Endothelial cell of umbilical vein (primary cell): ENCODE results near the gene LMF1. TPM values are rescaled to one million over a fixed set of nuclear protein-coding genes. Genes with fewer than 3 reads are reported as not detected.

Experiments
- BruUV-seq: library from RNA; stranded (reverse); fragments of 400-500 nt; replicated peaks from 2 replicates; lab custom pipeline; 2021; lab: Mats Ljungman, UMichigan
- CTCF ChIA-PET: fragments of 300-600, 350-600 bp; sonication (Branson Sonifier 250); formaldehyde crosslinking; loops from one replicate; lab custom pipeline; 2021; ENCODE audit warnings: antibody characterized with exemption, inconsistent platforms; lab: Charles Lee
- POLR2A ChIA-PET: fragments of 300-600, 350-600 bp; sonication (Branson Sonifier 250); formaldehyde crosslinking; loops from one replicate; lab custom pipeline; 2021; ENCODE audit warnings: antibody characterized with exemption, inconsistent platforms; lab: Charles Lee
- DNase-seq: peaks from one replicate; pipeline ENCODE4 v3.0.0-alpha.2; 2011; ENCODE audit warnings: low read depth, low spot score
- FAIRE-seq: peaks from 2 replicates; lab custom pipeline; 2011; peaks lifted over from hg19 to GRCh38; lab: Jason Lieb, UNC
- H2AFZ ChIP-seq: 2 replicates; pipeline ENCODE4 v1.6.0; 2012; ENCODE audit warnings: low read depth, low read length, control low read depth, inconsistent platforms
- H3K27ac ChIP-seq: 2 replicates; pipeline ENCODE4 v1.5.1; 2011; ENCODE audit warnings: low read depth, mild to moderate bottlenecking, control low read depth, low read length, moderate library complexity; ENCODE audit not compliant: insufficient read depth
- H3K27me3 ChIP-seq, 2 experiments: 2 replicates each; pipeline versions ENCODE4 v1.6.0 to v1.6.1; 2011; ENCODE audit warnings: low read length in 2 of 2, mixed read lengths in 1 of 2; ENCODE audit not compliant: control insufficient read depth in 2 of 2, insufficient read depth in 2 of 2
- H3K36me3 ChIP-seq, 2 experiments: 2 replicates in 1 of 2; 3 replicates in 1 of 2; pipeline ENCODE4 v1.5.1; 2011; ENCODE audit warnings: low read length in 2 of 2, mild to moderate bottlenecking in 1 of 2, moderate library complexity in 1 of 2; ENCODE audit not compliant: control insufficient read depth in 2 of 2, insufficient read depth in 2 of 2; ENCODE audit errors: extremely low read depth in 1 of 2
- H3K4me1 ChIP-seq: 3 replicates; pipeline ENCODE4 v1.5.1; 2011; ENCODE audit warnings: mild to moderate bottlenecking, low read length; ENCODE audit not compliant: control insufficient read depth, insufficient read depth; ENCODE audit errors: extremely low read depth
- H3K4me2 ChIP-seq: 2 replicates; pipeline ENCODE4 v1.6.1; 2011; ENCODE audit warnings: low read length, control low read depth, mixed read lengths; ENCODE audit not compliant: insufficient read depth
- H3K4me3 ChIP-seq, 3 experiments: fragments of 200-600 bp in 1 of 3; sonication (generic), shearing (Covaris generic) in 1 of 3; replicated peaks in 1 of 3; 2 replicates each; pipeline ENCODE4 v1.5.1; 2011 to 2016; ENCODE audit warnings: control low read depth in 3 of 3, low read length in 3 of 3, mild to moderate bottlenecking in 2 of 3, inconsistent platforms in 1 of 3, low read depth in 1 of 3, moderate library complexity in 1 of 3; ENCODE audit not compliant: insufficient read depth in 1 of 3
- H3K79me2 ChIP-seq: 2 replicates; pipeline ENCODE4 v1.6.0; 2012; ENCODE audit warnings: low read length, inconsistent platforms; ENCODE audit not compliant: control insufficient read depth, insufficient read depth
- H3K9ac ChIP-seq: replicated peaks from 2 replicates; pipeline ENCODE3; 2011; ENCODE audit warnings: low read length, control low read depth; ENCODE audit not compliant: insufficient read depth; ENCODE audit errors: extremely low read depth
- H3K9me1 ChIP-seq: replicated peaks from 3 replicates; pipeline ENCODE4 v1.6.0; 2011; ENCODE audit warnings: mild to moderate bottlenecking, low read length; ENCODE audit not compliant: control insufficient read depth, insufficient read depth; ENCODE audit errors: extremely low read depth
- H3K9me3 ChIP-seq: replicated peaks from 2 replicates; pipeline ENCODE4 v1.5.1; 2012; ENCODE audit warnings: low read length, inconsistent platforms; ENCODE audit not compliant: control insufficient read depth, insufficient read depth
- H4K20me1 ChIP-seq: replicated peaks from 2 replicates; pipeline ENCODE3; 2011; ENCODE audit warnings: mild to moderate bottlenecking, low read length; ENCODE audit not compliant: control insufficient read depth, insufficient read depth; ENCODE audit errors: extremely low read depth
- EZH2 ChIP-seq: IDR thresholded peaks from 2 replicates; pipeline ENCODE4 v1.6.1; 2012; ENCODE audit warnings: borderline replicate concordance, low read depth, mild to moderate bottlenecking, moderate library complexity, low read length, inconsistent platforms; ENCODE audit not compliant: severe bottlenecking
- FOS ChIP-seq: IDR thresholded peaks from 2 replicates; pipeline ENCODE4 v1.6.1; 2011; ENCODE audit warnings: mild to moderate bottlenecking, low read length, moderate library complexity, borderline replicate concordance; ENCODE audit not compliant: insufficient read depth
- GATA2 ChIP-seq: IDR thresholded peaks from 2 replicates; pipeline ENCODE4 v1.7.0; 2011; ENCODE audit warnings: low read depth, mild to moderate bottlenecking, moderate library complexity, mixed read lengths, low read length; ENCODE audit not compliant: insufficient read length, insufficient read depth
- JUN ChIP-seq: IDR thresholded peaks from 2 replicates; pipeline ENCODE4 v1.6.1; 2011; ENCODE audit warnings: borderline replicate concordance, low read depth; ENCODE audit not compliant: insufficient read length, insufficient read depth
- MYC ChIP-seq: IDR thresholded peaks from one replicate; pipeline ENCODE4 v1.6.1; 2011; ENCODE audit warnings: mild to moderate bottlenecking, low read depth, low read length
- POLR2A ChIP-seq: IDR thresholded peaks from 2 replicates; pipeline ENCODE4 v1.6.1; 2012; ENCODE audit warnings: low read depth, mild to moderate bottlenecking, control low read depth, low read length
- POLR2AphosphoS5 ChIP-seq: IDR thresholded peaks from 2 replicates; pipeline ENCODE4 v1.6.1; 2012; ENCODE audit warnings: low read depth, mild to moderate bottlenecking, control low read depth, low read length, moderate library complexity; ENCODE audit not compliant: insufficient read depth
- dilution Hi-C: fragments of 300-500 bp; cut with MboI; formaldehyde crosslinking; loops from one replicate; pipeline ENCODE4 v1.15.0; 2019; ENCODE audit warnings: low sequenced_read_pairs; ENCODE audit not compliant: extremely low pct_ligation_motif_present
- intact Hi-C: fragments of 100-400 bp; cut with micrococcal nuclease; formaldehyde crosslinking; loops from one replicate; pipeline ENCODE4 v1.10.0; 2022
- polyA plus RNA-seq, 4 experiments: library from polyadenylated mRNA; depleted of rRNA in 3 of 4; stranded (reverse) in 3 of 4; unstranded in 1 of 4; fragments of >200 nt; gene quantifications; 2 replicates each; pipeline versions ENCODE4 v1.2.1 to v1.2.3, GENCODE V29; 2011 to 2012; ENCODE audit warnings: missing spikeins in 1 of 4
- total RNA-seq: library from RNA; stranded (reverse); gene quantifications from 2 replicates; pipeline ENCODE4 v1.2.3, GENCODE V29; 2021
- TF ChIP-seq, protein P1 (sequence below): IDR thresholded peaks from 2 replicates; pipeline ENCODE4 v1.6.1; 2011; ENCODE audit not compliant: insufficient read depth, insufficient read length
- TF ChIP-seq, protein P2 (sequence below), 2 donors: IDR thresholded peaks; 1 replicate in 1 of 2; 2 replicates in 1 of 2; pipeline ENCODE4 v1.5.1; 2011; ENCODE audit warnings: low read length in 2 of 2, mild to moderate bottlenecking in 2 of 2, moderate library complexity in 2 of 2, control low read depth in 1 of 2, inconsistent platforms in 1 of 2, low read depth in 1 of 2; ENCODE audit not compliant: insufficient read depth in 1 of 2; ENCODE audit errors: extremely low read depth in 1 of 2

Gene LMF1
- total and polyA plus RNA-seq, 2 donors (not counting 3 experiments of a cell fraction or from before 2014, with no cell fraction given): 17.8 TPM

DNA sequence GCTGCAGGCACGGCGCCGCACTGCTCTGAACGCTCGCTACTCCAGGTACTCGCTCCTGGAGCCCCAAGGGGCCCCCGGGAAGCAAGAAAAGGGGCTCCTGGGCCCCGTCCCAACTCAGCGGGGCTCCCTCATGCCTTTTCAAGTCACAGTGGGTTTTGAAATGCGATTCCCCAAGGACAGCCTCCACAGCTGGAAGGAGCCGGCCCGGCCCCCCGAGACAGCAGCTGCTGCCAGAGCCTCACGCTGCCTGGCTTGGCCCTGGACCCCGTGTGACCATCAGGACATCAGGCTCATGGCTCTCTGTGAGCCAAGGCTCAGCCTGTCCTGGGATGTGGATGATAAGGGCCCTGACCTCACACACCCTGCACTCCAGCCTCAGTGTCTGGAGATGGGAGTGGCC lies 80.6 kb downstream of the LMF1 start:
- Histone ChIP-seq H3K9me1 (no peaks in the 10 kb centered on the region), H3K27me3 (no peaks in the 10 kb centered on the region), H3K79me2 (no peaks in the 10 kb centered on the region), H3K4me2 (no peak overlapping the region), H3K4me3 (no peak overlapping the region), H3K4me1 (no peaks in the 10 kb centered on the region), H3K27ac (no peak overlapping the region), H2AFZ (no peak overlapping the region), H3K9me3 (no peaks in the 10 kb centered on the region), H4K20me1 (no peaks in the 10 kb centered on the region), H3K36me3 (no peaks in the 10 kb centered on the region), H3K9ac (no peak overlapping the region)
- intact Hi-C loops (no loop called here), dilution Hi-C loops (no loop called here)
- BruUV-seq: no TSS peak
- ChIA-PET POLR2A (no interaction called here), CTCF (no interaction called here)
- FAIRE-seq: no peak
- TF ChIP-seq, protein P1, sequence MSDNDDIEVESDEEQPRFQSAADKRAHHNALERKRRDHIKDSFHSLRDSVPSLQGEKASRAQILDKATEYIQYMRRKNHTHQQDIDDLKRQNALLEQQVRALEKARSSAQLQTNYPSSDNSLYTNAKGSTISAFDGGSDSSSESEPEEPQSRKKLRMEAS: no peak
- no peak for TF ChIP-seq EZH2
- TF ChIP-seq MYC: no peak
- no peak for TF ChIP-seq JUN
- TF ChIP-seq, protein P2, sequence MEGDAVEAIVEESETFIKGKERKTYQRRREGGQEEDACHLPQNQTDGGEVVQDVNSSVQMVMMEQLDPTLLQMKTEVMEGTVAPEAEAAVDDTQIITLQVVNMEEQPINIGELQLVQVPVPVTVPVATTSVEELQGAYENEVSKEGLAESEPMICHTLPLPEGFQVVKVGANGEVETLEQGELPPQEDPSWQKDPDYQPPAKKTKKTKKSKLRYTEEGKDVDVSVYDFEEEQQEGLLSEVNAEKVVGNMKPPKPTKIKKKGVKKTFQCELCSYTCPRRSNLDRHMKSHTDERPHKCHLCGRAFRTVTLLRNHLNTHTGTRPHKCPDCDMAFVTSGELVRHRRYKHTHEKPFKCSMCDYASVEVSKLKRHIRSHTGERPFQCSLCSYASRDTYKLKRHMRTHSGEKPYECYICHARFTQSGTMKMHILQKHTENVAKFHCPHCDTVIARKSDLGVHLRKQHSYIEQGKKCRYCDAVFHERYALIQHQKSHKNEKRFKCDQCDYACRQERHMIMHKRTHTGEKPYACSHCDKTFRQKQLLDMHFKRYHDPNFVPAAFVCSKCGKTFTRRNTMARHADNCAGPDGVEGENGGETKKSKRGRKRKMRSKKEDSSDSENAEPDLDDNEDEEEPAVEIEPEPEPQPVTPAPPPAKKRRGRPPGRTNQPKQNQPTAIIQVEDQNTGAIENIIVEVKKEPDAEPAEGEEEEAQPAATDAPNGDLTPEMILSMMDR (IDR thresholded peaks at IDR 0.05; ENCODE audit: extremely low read depth in 1 of 2, insufficient read depth in 1 of 2, low read depth in 1 of 2, low read length in 2 of 2): no peak
- no peak for TF ChIP-seq POLR2A
- no peak for TF ChIP-seq POLR2AphosphoS5
- TF ChIP-seq FOS: no peak
- no peak for TF ChIP-seq GATA2
- no peak for DNase-seq
